B cell (primary cell): ENCODE data around the gene PPARG.

ENCODE experiments used
- CTCF ChIP-seq: fragments of 200-600 bp; IDR thresholded peaks from one replicate; pipeline ENCODE4 v1.8.0; 2022; ENCODE audit warnings: antibody characterized with exemption, mild to moderate bottlenecking
- EZH2 ChIP-seq: IDR thresholded peaks from 2 replicates; pipeline ENCODE4 v1.6.1; 2012; ENCODE audit warnings: borderline replicate concordance, low read depth, mild to moderate bottlenecking, moderate library complexity, low read length; ENCODE audit not compliant: insufficient read depth, poor library complexity, severe bottlenecking

DNA sequence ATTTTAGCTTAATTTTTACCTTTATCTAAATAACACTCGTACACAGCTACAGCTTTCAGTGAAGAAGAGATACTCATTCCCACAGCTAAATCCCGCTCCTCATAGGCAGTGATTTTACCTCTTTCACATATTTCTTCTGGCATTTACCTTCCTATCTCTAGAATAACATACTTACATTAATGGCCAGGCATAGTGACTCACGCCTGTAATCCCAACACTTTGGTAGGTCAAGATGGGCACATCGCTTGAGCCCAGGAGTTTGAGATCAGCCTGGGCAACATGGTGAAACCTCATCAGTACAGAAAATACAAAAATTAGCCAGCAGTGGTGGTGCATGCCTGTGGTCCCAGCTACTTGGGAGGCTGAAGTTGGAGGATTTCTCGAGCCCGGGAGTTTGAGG lies 80.2 kb downstream of the PPARG start:
- TF ChIP-seq CTCF (no peak), EZH2 (no peak)
